Measurements from ENCODE around the gene MYBBP1A.

GRCh38 chr17:4501295-4501949 lies 53.8 kb downstream of the MYBBP1A start:
- TF ChIP-seq CTCF (IDR thresholded peaks at IDR 0.05; ENCODE audit: low read depth, low read length): no peak
- TF ChIP-seq EZH2phosphoT487 (IDR thresholded peaks at IDR 0.05; ENCODE audit: low read depth): no peak
